K562 (cell line): ENCODE data around the gene SYNGR3. TPM values are rescaled to one million over a fixed set of nuclear protein-coding genes. Genes with fewer than 3 reads are reported as not detected.

Experiments
- AFF1 ChIP-seq, 2 experiments: fragments of 450-650 bp; IDR thresholded peaks; 2 replicates each; pipeline ENCODE4 v1.6.1; 2018; ENCODE audit warnings: mild to moderate bottlenecking in 2 of 2, low read depth in 1 of 2; ENCODE audit not compliant: partially characterized antibody in 2 of 2
- BCL6 ChIP-seq: fragments of 250-450 bp; sonication (Bioruptor Pico); IDR thresholded peaks from 2 replicates; pipeline ENCODE4 v1.4.0; 2020
- CEBPG ChIP-seq, 3 experiments: fragments of 200-800 bp in 1 of 3; sonication (Bioruptor generic) in 1 of 3; sonication (generic) in 1 of 3; formaldehyde crosslinking in 1 of 3; IDR thresholded peaks in 2 of 3; conservative IDR thresholded peaks in 1 of 3; 2 replicates each; pipeline versions ENCODE4 v1.6.1 to v1.8.0; 2016 to 2022; ENCODE audit warnings: missing compliant biosample characterization in 2 of 3, missing genetic modification characterization in 2 of 3, mild to moderate bottlenecking in 1 of 3, missing genetic modification reagents in 1 of 3
- ETS1 ChIP-seq: conservative IDR thresholded peaks from 2 replicates; pipeline ENCODE4 v1.6.1; 2011; ENCODE audit warnings: low read depth, mild to moderate bottlenecking, low read length; ENCODE audit not compliant: control insufficient read depth
- FOXJ2 ChIP-seq: fragments of 200-800 bp; sonication (Bioruptor generic); IDR thresholded peaks from 2 replicates; pipeline ENCODE4 v1.6.1; 2016; ENCODE audit warnings: missing genetic modification characterization, missing compliant biosample characterization
- JUN ChIP-seq, 2 experiments: sonication (generic) in 1 of 2; formaldehyde crosslinking in 1 of 2; IDR thresholded peaks; 2 replicates each; pipeline versions ENCODE4 v1.6.1 to v1.8.0; 2012 to 2022; ENCODE audit warnings: borderline replicate concordance in 2 of 2, mild to moderate bottlenecking in 2 of 2, improper control_type of control experiment in 1 of 2, low read depth in 1 of 2, low read length in 1 of 2, missing genetic modification reagents in 1 of 2
- KLF1 ChIP-seq: fragments of 450-650 bp; IDR thresholded peaks from 2 replicates; pipeline ENCODE4 v1.6.1; 2016; ENCODE audit warnings: missing genetic modification characterization, missing compliant biosample characterization
- L3MBTL2 ChIP-seq: fragments of 450-650 bp; IDR thresholded peaks from 2 replicates; pipeline ENCODE4 v1.6.1; 2016; ENCODE audit warnings: mild to moderate bottlenecking, moderate library complexity
- RBM15 ChIP-seq: fragments of 200-400 bp; formaldehyde crosslinking; IDR thresholded peaks from 2 replicates; pipeline ENCODE4 v1.6.1; 2018; ENCODE audit warnings: mild to moderate bottlenecking, low read length, moderate library complexity; ENCODE audit not compliant: insufficient read depth
- RNF2 ChIP-seq: sonication (generic); IDR thresholded peaks from 2 replicates; pipeline ENCODE4 v1.6.1; 2016
- TCF3 ChIP-seq: sonication (generic); formaldehyde crosslinking; IDR thresholded peaks from 2 replicates; pipeline ENCODE4 v1.4.0; 2020; ENCODE audit warnings: mild to moderate bottlenecking, missing genetic modification reagents
- polyA plus RNA-seq, 8 experiments: library from polyadenylated mRNA; depleted of rRNA in 4 of 8; stranded (reverse) in 5 of 8; unstranded in 3 of 8; fragments of >200 nt; fragmentation: Nextera tagmentation in 2 of 8; fragmentation: Illumina TruSeq in 1 of 8; extraction: Ambion mirVana in 2 of 8; extraction: Trizol in 1 of 8; gene quantifications; 2 replicates each; pipeline versions ENCODE4 v1.2.1 to v1.2.3, GENCODE V29; 2011 to 2014; ENCODE audit warnings: inconsistent platforms in 1 of 8, missing spikeins in 1 of 8
- total RNA-seq, 7 experiments: library from RNA; depleted of rRNA in 6 of 7; stranded (reverse); fragments of >200 nt in 6 of 7; fragmentation: Illumina TruSeq in 2 of 7; extraction: Trizol in 2 of 7; gene quantifications; 2 replicates each; pipeline versions ENCODE4 v1.2.1 to v1.2.3, GENCODE V29; 2011 to 2021; ENCODE audit warnings: low replicate concordance in 1 of 7
- TF ChIP-seq, protein P1 (sequence below): fragments of 450-650 bp; formaldehyde crosslinking; IDR thresholded peaks from 2 replicates; pipeline ENCODE4 v1.4.0; 2022; ENCODE audit warnings: mild to moderate bottlenecking, moderate library complexity
- TF ChIP-seq, protein P2 (sequence below): sonication (generic); formaldehyde crosslinking; IDR thresholded peaks from 2 replicates; pipeline ENCODE4 v1.9.0; 2022; ENCODE audit warnings: mild to moderate bottlenecking, missing genetic modification reagents
- TF ChIP-seq, protein P3 (sequence below), 3 experiments: fragments of 200-800 bp in 1 of 3; sonication (Bioruptor generic) in 1 of 3; sonication (generic) in 1 of 3; formaldehyde crosslinking in 1 of 3; IDR thresholded peaks; 2 replicates each; pipeline versions ENCODE4 v1.6.1 to v1.8.0; 2016 to 2022; ENCODE audit warnings: mild to moderate bottlenecking in 2 of 3, missing compliant biosample characterization in 2 of 3, missing genetic modification characterization in 2 of 3, missing genetic modification reagents in 1 of 3

SYNGR3 gene
- total and polyA plus RNA-seq, 9 of the 15 experiments (the other 6 are each of a cell fraction or from before 2014, with no cell fraction given) = 3.7 to 69.2 (median 36.3) TPM

- peak in 1 of 2 experiments; percentile 37 for TF ChIP-seq AFF1 (IDR thresholded peaks at IDR 0.05; ENCODE audit: low read depth in 1 of 2, partially characterized antibody in 2 of 2)
- TF ChIP-seq ETS1 = peak; percentile 71
- TF ChIP-seq CEBPG (CRISPR knock-in tag; IDR thresholded peaks at IDR 0.05) = no peak
- TF ChIP-seq CEBPG (tag; conservative IDR thresholded peaks at IDR 0.05 in 1 of 2, IDR thresholded peaks at IDR 0.05 in 1 of 2) = no peak
- peak; percentile 65; the same call in 1 of the 2 replicates for TF ChIP-seq RBM15
- TF ChIP-seq BCL6 (CRISPR knock-in tag) = no peak
- TF ChIP-seq L3MBTL2 = peak; percentile 75
- peak; percentile 53; the same call in 1 of the 2 replicates for TF ChIP-seq JUN (IDR thresholded peaks at IDR 0.05; ENCODE audit: borderline replicate concordance, low read depth, low read length)
- TF ChIP-seq JUN (CRISPR knock-in tag; IDR thresholded peaks at IDR 0.05; ENCODE audit: borderline replicate concordance) = no peak; the same call in 1 of the 2 replicates
- no peak for TF ChIP-seq RNF2
- TF ChIP-seq, protein P1, sequence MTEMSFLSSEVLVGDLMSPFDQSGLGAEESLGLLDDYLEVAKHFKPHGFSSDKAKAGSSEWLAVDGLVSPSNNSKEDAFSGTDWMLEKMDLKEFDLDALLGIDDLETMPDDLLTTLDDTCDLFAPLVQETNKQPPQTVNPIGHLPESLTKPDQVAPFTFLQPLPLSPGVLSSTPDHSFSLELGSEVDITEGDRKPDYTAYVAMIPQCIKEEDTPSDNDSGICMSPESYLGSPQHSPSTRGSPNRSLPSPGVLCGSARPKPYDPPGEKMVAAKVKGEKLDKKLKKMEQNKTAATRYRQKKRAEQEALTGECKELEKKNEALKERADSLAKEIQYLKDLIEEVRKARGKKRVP (CRISPR knock-in tag) = 0 out of 2 replicates have a peak, but pooled peaks have one; percentile 44
- TF ChIP-seq, protein P2, sequence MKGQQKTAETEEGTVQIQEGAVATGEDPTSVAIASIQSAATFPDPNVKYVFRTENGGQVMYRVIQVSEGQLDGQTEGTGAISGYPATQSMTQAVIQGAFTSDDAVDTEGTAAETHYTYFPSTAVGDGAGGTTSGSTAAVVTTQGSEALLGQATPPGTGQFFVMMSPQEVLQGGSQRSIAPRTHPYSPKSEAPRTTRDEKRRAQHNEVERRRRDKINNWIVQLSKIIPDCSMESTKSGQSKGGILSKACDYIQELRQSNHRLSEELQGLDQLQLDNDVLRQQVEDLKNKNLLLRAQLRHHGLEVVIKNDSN (CRISPR knock-in tag) = no peak
- TF ChIP-seq KLF1 (tag) = 0 out of 2 replicates have a peak, but pooled peaks have one; percentile 32
- TF ChIP-seq FOXJ2 (tag) = 0 out of 2 replicates have a peak, but pooled peaks have one; percentile 33
- TF ChIP-seq, protein P3, sequence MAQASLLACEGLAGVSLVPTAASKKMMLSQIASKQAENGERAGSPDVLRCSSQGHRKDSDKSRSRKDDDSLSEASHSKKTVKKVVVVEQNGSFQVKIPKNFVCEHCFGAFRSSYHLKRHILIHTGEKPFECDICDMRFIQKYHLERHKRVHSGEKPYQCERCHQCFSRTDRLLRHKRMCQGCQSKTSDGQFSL (CRISPR knock-in tag; IDR thresholded peaks at IDR 0.05) = peak; percentile 77; the same call in 1 of the 2 replicates
- TF ChIP-seq, protein P3 (tag; IDR thresholded peaks at IDR 0.05) = no peak; a peak in 1 of 4 replicates
- 0 out of 2 replicates have a peak, but pooled peaks have one; percentile 5 for TF ChIP-seq TCF3 (CRISPR knock-in tag)
Measured at GRCh38 chr16:1964506-1965395, 25.0 kb upstream of the SYNGR3 start, which contains the start of gene RPS2 (continued).
